Daoy (cell line): ENCODE measurements around the gene AIP. TPM values are rescaled to one million over a fixed set of nuclear protein-coding genes. Genes with fewer than 3 reads are reported as not detected.
A peak's percentile ranks its signal among the peaks of the same experiment; 100 is the strongest.

Experiments used
- DNase-seq: peaks from one replicate; pipeline ENCODE4 v3.0.0-alpha.2; 2015; ENCODE audit warnings: low read depth
- total RNA-seq: library from RNA; depleted of rRNA; stranded (reverse); fragments of >200 nt; shearing (Covaris generic); gene quantifications from 2 replicates; pipeline ENCODE4 v1.2.3, GENCODE V29; 2014

The AIP gene
- total RNA-seq, 1 experiment from 2014 or later, result 69.5 TPM

GRCh38 chr11:67493548-67494370 is 10.9 kb downstream of the AIP start:
- DNase-seq, result no peak

GRCh38 chr11:67494371-67495233 is 11.8 kb downstream of the AIP start:
- no peak for DNase-seq

DNA sequence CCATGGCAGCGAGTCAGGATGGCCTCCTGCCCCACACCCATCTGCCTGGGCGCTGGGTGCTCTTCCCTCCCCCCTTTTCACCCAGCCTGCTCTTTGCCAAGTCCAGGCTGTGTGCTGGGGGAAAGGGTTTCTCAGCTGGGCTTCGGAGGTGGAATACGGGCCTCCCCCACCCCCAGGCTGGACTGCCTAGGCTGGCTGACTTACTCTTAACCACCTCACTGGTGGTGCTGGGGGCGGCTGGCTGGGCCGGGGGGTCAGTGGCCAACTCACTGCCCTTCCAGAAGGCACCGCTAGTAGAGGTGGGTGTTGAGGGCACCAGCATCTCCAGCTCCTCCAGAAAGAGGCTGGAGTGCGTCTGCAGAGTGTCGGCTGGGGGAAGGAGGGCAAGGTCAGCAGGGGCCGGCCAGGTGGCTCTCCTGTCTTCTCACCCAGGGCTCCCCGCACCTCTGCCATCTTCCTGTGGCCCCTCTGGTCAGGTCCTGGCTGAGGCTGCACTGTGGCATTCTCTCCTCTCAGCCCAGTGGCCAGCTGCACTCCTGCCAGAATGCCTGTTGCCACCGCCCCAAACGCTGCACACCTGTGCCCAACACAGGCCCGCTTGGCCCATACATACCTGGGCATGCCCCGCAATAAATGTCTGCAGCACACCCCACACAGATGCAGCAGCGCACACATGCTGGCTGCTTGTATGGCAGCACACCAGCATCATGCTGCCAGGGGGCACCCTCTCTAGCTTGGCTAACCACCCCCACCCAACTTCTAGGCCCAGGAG is 12.6 kb downstream of the AIP start:
- DNase-seq, result no peak

GRCh38 chr11:67496113-67496512 is 13.3 kb downstream of the AIP start:
- DNase-seq, result no peak

DNA sequence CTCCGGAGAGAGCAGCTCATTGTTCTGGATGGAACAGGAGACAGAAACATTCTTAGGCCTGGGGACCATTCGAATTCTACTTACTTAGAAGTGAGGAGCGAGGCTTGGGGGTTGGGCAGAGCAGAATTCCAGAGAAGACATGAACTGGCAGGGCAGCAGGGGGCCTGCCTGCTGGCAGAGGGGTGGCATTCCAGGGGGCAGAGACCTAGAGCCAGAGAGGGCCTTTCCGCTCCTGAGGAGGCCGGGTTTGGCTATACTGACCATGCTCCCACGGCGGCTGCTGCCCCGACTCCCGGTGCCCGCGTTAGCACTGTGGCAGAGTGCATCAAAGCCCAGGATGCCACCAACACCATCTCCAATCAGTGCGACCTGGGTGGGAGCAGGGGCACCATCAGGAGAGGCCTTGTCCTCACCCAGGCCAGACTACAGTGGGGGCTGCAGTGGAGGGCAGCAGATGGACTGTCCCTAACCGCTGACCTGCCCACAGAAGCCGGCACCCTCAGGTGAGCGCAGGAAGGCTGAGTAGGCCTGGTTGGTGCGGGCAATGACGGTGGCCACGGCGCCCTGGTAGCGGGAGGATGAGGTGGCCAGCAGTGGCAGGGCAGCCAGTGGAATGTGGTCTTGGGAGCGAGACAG is 14.9 kb downstream of the AIP start:
- no peak for DNase-seq

- no peak for DNase-seq
These were observed 15.7 kb downstream of the AIP start for GRCh38 chr11:67498544-67498972.

GRCh38 chr11:67499808-67500483 is 17.1 kb downstream of the AIP start:
- DNase-seq, result no peak

GRCh38 chr11:67500484-67500821 is 17.6 kb downstream of the AIP start:
- no peak for DNase-seq

DNA sequence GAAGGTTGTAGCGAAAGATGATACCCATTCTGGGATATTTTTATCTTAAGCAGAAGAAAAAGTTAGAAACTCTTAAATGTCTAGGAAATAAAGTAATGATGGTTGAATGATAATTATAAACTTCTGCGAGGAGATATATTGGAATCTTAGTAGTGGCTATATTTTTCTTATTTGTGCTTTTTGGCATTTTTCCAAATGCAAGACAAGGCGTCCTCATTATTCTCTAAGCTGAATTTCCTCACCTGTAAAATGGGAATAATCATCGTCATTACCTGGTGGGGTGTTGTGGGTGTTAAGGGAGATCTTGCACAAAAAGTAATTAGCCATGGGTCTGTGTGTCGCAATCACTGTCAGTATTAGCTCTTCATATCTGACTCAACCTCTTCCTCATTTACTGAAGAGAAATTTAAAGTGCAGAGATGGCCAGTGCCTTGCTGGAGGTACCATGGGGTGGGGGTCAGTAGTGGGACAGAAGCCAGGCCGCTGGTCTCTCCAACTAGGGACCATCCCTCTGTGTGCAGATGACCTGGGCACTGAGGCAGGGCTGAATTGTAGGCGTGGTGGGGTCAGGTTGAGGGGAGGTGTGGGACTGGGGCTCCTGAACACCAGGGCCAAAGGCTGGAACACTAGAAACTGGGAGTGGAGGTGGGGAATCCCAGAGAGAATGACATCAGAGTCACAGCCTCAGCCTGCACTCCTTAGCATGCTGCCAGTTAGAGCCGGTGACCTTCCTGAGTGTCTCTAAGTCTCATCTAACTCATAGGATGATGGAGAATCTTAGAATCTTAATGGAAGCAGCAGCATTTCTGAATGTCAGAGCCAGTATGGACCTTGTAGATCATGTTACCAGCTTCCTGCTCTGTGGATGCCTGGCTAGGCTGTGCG is 18.2 kb downstream of the AIP start:
- DNase-seq, result no peak

DNA sequence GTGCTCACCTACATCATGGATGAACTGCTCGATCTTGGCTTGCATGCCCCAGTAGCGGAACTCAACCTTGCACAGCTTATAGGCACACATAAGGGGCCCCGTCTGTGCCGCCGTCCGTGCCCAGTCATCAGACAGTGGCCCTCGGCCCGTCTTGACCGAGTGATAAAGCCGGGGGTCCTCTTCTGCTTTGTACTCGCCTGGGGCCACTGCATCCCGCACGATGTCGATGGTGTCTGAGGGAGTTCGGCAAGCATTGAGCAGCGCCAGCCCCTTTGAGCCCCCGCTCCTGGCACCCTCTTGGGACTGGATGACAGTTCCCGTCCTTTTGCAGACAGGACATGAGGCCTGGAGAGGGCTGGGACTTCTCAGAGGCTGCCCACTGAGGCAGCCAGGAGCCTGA is 19.0 kb downstream of the AIP start:
- no peak for DNase-seq

DNA sequence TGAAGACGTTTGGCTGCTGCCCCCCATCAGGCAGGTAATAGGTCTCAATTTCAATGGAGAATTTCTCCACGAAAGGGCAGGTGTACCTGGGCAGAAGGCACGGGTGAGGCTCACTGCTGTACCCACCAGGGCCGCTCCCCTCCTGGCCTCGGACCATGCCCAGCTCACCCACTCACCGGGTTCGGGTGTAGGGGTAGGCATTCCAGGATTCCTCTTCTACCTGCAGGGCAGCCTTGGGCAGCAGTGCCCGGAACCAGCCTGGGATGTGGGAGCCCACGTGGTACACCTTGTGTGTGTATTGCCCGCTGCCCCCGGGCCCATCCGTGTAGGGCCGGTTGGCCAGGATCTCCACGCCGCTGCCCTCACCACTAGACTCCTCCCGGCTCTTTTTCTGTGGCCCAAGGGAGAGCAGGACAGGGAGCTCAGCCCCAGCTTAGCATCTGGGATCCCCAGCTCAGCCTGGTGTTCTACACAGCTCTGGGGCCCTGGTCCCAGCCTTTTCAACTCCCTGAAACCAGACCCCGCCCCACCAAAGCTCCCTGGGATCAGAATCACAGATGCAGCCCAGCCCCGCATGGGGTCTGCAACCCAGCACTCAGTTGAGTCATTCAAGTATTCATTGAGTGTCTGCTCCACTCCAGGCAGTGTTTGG is 19.6 kb downstream of the AIP start:
- DNase-seq, result no peak

- DNase-seq, result no peak
These were observed 20.5 kb downstream of the AIP start for GRCh38 chr11:67503119-67504004.

DNA sequence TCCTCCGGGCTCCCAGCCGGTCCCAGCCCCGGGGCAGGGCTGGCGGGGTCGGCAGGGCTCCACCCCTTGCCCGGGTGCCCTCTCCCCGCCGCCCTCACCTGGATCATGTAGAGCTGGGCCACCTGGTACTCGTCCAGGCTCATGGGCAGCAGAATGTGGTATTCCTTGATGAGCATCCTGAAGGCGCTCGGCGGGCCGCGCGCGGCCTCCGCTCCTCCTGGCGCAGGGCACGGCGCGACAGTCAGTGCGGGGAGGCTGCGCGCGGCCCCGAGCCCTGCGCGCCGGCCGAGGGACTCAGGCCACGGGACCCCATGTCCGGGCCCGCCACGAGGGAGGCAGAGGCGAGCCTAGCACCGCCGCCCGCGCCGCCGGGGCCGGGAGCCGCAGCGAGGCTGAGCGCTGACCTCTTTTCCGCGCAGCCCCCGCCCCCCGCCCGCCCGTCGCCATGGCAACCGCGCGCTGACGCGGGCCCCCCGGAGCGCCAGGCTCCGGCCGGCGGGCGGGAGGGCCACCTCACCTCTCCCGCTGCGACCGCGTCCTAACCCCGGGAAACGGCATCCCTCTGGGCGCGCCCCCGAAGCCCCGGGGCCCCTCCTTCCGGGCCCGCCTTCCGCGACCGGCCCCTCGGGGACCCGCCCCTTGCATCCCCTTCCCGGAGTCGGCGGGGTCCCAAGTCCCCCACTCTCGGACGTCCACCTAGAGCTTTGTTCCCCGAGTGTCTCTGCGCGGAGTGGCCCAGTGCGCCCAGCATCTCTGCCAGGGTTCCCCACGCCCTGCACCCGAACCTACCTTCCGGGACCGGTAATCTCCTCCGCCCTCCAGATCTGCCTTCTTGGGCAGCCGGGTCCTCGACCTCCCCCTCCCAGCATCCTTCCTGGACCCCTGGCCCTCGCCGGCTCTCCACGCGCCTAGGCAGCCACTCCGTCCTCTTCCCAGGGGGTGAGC is 21.5 kb downstream of the AIP start:
- DNase-seq, result peak; percentile 62

- peak; percentile 80 for DNase-seq
These were observed 22.2 kb downstream of the AIP start, which contains the start of gene PITPNM1 for GRCh38 chr11:67504950-67505581. PITPNM1 (minus strand) TSS chr11:67505363; CDS start chr11:67504180, 1,183 bp downstream.

DNA sequence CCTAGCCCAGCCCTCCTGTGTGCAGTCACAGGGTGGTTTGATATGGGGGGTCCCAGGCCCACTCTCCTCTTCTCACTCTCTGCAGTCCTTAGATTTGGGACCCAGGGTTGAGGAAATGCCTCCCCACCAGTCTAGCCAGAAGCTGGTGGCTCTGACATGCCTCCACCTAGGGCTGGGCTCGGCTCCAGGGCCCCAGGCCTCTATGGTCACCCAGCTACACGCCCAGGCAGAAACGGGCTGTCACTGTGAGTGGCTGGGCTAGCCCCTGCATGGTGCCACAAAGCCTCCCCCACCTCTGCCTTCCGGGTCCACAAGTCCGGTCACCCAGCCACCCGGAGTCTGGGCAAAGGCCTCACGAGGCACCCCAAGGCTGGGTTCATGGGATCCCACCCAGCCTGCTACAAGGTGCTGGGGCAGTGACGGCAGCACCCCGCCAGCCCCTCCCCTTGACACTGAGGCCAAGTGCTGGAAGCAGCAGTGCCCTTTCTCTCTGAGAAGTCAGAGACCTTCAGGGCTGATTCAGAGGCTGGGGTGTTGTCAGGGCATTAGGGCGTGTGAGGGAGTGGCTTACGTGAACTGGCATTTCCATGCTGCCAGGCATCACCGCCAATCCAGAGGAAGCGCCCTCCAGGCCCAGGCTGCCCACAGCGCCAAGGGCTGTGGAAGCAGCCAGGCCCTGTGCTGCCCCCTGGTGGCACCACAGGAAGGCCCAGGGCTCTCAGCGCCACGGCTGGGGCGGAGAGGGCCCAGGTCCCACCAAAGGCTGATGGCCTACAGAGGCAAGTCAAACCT is 23.0 kb downstream of the AIP start:
- DNase-seq, result peak; percentile 97
